ACC112 (cell line): ENCODE data around the gene FOCAD.

Source experiments
- H2AFZ ChIP-seq: fragments of 200-600 bp; sonication (generic); one replicate; pipeline ENCODE4 v1.6.0; 2017; ENCODE audit warnings: antibody characterized with exemption, low read length; ENCODE audit not compliant: unreplicated experiment
- H3K27ac ChIP-seq: fragments of 200-600 bp; sonication (generic); 2 replicates; pipeline ENCODE4 v1.5.1; 2014; ENCODE audit warnings: low read depth, mild to moderate bottlenecking, antibody characterized with exemption, low read length, moderate library complexity
- H3K27me3 ChIP-seq: fragments of 200-600 bp; sonication (generic); 2 replicates; pipeline ENCODE4 v1.6.1; 2014; ENCODE audit warnings: mild to moderate bottlenecking, antibody characterized with exemption, low read length, moderate library complexity, mixed read lengths; ENCODE audit not compliant: insufficient read depth
- H3K36me3 ChIP-seq: fragments of 200-600 bp; sonication (generic); 2 replicates; pipeline ENCODE4 v1.6.1; 2016; ENCODE audit warnings: mild to moderate bottlenecking, antibody characterized with exemption, low read length, moderate library complexity, mixed read lengths; ENCODE audit not compliant: insufficient read depth
- H3K4me1 ChIP-seq: fragments of 200-600 bp; sonication (generic); one replicate; pipeline ENCODE4 v1.6.1; 2016; ENCODE audit warnings: low read length, mixed read lengths; ENCODE audit not compliant: insufficient read depth, unreplicated experiment, control insufficient read depth
- H3K4me3 ChIP-seq: fragments of 200-600 bp; sonication (generic); 2 replicates; pipeline ENCODE4 v1.5.1; 2014; ENCODE audit warnings: mild to moderate bottlenecking, low read depth, low read length
- H3K79me2 ChIP-seq: fragments of 200-600 bp; sonication (generic); one replicate; pipeline ENCODE4 v1.6.0; 2016; ENCODE audit warnings: low read length; ENCODE audit not compliant: control insufficient read depth, unreplicated experiment, insufficient read depth

The FOCAD gene

DNA sequence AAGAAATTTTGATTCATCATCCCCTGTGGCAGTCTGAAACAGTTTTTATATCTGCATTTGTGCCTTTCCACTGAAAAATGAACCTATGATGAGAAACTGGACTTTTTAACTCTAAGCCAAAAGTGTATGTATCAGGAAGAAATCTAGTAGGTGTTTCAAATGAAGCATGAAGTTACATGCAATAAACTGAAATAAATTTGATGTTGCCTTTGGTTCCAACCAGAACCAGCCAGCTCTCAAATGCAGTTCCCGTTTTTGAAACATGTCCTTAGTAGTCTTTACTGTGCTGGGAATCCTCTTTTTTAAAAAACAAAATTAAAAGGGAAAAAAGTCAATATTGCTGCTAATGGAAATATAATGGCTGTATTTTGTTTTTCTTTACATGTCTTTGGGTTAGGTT lies 303.5 kb downstream of the FOCAD start:
- Histone ChIP-seq H2AFZ (no peak overlapping the region), H3K27ac (no peak overlapping the region), H3K4me3 (no peak overlapping the region), H3K36me3 (peaks cover 6% of the 10 kb centered on the region; the same call in 1 of the 2 replicates), H3K79me2 (no peaks in the 10 kb centered on the region), H3K27me3 (no peaks in the 10 kb centered on the region), H3K4me1 (peaks cover 6% of the 10 kb centered on the region)

GRCh38 chr9:20988061-20988460 lies 304.0 kb downstream of the FOCAD start:
- Histone ChIP-seq H2AFZ (no peak overlapping the region), H3K27ac (no peak overlapping the region), H3K27me3 (no peaks in the 10 kb centered on the region), H3K4me1 (peaks cover 6% of the 10 kb centered on the region), H3K36me3 (peaks cover 6% of the 10 kb centered on the region; the same call in 1 of the 2 replicates), H3K4me3 (no peak overlapping the region), H3K79me2 (no peaks in the 10 kb centered on the region)

DNA sequence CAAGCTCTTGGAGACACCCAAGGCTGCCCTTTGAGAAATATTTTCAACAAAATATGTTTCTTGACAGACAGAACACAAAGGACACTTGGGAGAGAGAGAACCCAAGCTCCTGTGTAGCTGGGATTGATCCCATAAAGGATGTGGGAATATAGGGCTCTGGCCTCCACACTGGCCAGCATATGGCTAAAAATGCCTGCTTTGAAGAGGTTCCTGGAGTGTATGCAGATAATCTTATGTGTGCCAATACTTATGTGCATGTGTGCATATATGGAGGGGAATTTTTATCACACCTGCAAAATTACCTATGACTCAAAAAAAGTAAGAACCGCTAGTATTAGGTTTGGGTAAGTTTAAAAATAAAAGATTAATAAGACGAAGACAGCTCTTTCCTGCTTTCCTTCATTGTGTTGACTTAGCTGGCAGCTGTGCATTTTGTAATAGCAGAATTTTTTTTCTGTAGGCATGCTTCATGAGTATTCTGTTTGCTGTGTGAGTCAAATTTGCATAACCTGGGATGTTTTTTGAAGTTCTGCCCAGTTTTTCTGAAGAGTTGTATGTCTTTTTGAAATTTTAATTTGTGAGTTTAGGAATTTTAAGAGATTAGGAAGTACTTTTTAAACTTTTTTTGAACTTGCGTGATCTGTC lies 304.7 kb downstream of the FOCAD start:
- Histone ChIP-seq H3K27me3 (no peaks in the 10 kb centered on the region), H3K4me1 (peaks cover 6% of the 10 kb centered on the region), H3K79me2 (no peaks in the 10 kb centered on the region), H2AFZ (no peak overlapping the region), H3K36me3 (peaks cover 6% of the 10 kb centered on the region; the same call in 1 of the 2 replicates), H3K27ac (no peak overlapping the region), H3K4me3 (no peak overlapping the region)

DNA sequence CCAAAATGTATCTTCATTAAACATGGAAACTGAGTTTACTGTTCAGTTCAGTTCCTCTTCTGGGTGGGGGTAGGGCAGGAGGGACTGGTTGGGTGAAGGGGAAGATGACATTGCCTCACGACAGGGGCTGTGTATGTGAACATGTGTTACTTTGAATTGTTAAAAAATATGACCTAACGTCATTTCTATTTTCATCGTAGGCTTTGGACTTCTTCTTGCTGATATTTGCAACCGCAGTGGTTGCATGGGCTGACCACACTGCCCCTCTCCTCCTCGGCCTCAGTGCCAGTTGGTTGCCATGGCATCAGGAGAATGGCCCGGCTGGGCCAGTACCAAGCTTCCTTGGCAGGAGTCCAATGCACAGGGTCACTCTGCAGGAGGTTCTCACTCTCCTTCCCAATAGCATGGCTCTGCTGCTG lies 305.9 kb downstream of the FOCAD start:
- H3K36me3 ChIP-seq: peaks cover 12% of the 10 kb centered on the region; the same call in 1 of the 2 replicates
- H3K4me1 ChIP-seq: peaks cover 6% of the 10 kb centered on the region
- no peak overlapping the region for H3K4me3 ChIP-seq

GRCh38 chr9:20990867-20991266 lies 306.8 kb downstream of the FOCAD start:
- no peak overlapping the region for H3K27ac ChIP-seq
- H3K4me1 ChIP-seq: peaks cover 6% of the 10 kb centered on the region
- H3K4me3 ChIP-seq: no peak overlapping the region
- no peak overlapping the region for H2AFZ ChIP-seq
- no peaks in the 10 kb centered on the region for H3K79me2 ChIP-seq
- no peaks in the 10 kb centered on the region for H3K27me3 ChIP-seq
- peaks cover 12% of the 10 kb centered on the region; the same call in 1 of the 2 replicates for H3K36me3 ChIP-seq

More for the DNA sequence above, 305.9 kb downstream of the FOCAD start:
- H3K79me2 ChIP-seq: no peaks in the 10 kb centered on the region
- no peaks in the 10 kb centered on the region for H3K27me3 ChIP-seq
- H3K27ac ChIP-seq: no peak overlapping the region
- H2AFZ ChIP-seq: no peak overlapping the region

DNA sequence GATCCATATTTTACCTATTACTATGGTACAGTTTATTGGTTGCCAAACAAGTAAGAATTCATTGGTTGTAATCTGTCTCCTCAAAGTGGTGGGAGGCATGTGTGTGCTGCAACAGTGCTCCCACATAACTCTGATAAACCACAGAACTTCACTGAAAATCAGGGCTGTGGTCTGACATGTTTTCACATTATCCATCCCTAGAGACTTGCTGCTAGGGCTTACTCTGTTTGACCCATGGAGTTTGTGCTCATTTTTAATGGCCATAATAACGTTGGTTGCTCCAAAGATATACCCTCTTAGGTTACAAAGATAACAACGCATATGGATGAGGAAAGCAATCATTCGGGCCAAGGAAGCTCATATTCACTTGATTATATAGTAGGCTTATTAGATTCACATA lies 310.4 kb downstream of the FOCAD start:
- Histone ChIP-seq H3K79me2 (no peaks in the 10 kb centered on the region), H2AFZ (no peak overlapping the region), H3K4me3 (no peak overlapping the region), H3K27me3 (no peaks in the 10 kb centered on the region), H3K36me3 (peaks cover 14% of the 10 kb centered on the region; the same call in 1 of the 2 replicates), H3K27ac (no peak overlapping the region), H3K4me1 (no peaks in the 10 kb centered on the region)

DNA sequence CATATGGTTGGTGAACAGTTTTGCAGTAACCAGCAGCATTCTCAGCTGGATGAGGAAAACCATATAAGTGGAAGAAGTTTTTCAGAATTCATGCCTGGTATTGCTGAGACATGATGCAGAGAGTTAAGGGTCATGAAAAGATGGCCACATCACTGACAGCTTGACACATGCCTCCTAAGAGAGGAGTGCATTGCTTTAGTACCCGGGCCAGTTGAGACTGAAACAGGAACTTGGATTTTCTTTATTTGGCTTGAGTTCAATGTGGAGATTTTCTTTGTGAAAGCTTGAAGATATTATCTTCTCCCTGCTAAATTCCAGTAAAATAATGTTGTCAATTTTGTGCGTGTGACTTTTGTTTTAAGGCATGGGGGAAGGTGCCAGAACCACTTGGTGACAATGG lies 311.6 kb downstream of the FOCAD start:
- Histone ChIP-seq H3K27ac (no peak overlapping the region), H3K79me2 (no peaks in the 10 kb centered on the region), H3K4me1 (no peaks in the 10 kb centered on the region), H3K4me3 (no peak overlapping the region), H3K36me3 (peaks cover 18% of the 10 kb centered on the region), H3K27me3 (no peaks in the 10 kb centered on the region), H2AFZ (no peak overlapping the region)

DNA sequence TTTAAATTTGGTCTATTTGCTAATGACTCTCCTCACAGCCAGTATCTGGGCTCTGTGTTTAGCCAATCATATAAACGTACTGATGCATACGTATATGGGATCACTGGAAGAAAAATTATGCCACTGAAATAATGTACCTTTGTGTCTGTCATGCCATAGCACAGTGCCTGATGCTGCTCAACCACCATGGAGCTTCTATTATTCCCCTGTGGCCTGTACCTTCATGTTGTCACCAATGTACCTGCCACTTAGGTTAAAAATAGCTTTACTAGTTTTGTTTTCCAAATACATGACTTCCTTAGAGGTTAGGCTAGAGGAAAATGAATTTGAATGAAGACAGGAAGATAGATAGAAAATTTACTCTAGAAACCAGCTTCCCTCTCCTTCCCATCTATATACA lies 312.8 kb downstream of the FOCAD start:
- peaks cover 30% of the 10 kb centered on the region for H3K36me3 ChIP-seq
- no peaks in the 10 kb centered on the region for H3K79me2 ChIP-seq
- H3K27me3 ChIP-seq: no peaks in the 10 kb centered on the region
- H3K27ac ChIP-seq: no peak overlapping the region
- no peaks in the 10 kb centered on the region for H3K4me1 ChIP-seq
- H2AFZ ChIP-seq: no peak overlapping the region
- H3K4me3 ChIP-seq: no peak overlapping the region

DNA sequence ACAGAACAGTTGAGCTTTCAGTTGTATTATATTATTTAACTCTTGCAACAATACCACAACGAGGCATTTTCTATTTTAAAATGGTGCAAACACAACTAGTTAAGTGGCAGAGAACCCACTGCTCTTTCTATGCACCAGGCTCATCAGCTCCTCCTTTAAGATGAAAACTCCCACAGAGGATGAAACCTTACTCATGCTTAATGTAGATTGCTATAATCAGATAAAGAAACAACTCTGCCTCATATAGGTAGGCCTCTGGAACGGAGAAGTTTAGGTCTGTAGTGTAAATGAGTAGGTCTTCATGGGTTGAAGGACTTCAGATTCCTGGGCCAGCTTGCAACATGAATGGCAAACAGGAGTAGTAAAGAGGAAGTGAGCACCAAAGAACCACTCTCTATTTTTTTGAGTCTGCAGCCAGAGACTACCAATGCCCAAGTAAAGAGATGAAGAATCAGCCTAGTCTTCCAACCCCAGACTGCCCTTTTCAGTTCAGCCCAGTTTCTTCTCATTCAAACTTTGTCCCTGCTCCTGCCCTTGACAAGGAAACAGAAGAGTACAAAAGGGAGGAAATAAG lies 313.5 kb downstream of the FOCAD start:
- H3K27ac ChIP-seq: no peak overlapping the region
- H3K36me3 ChIP-seq: peaks cover 32% of the 10 kb centered on the region
- H3K79me2 ChIP-seq: no peaks in the 10 kb centered on the region
- no peaks in the 10 kb centered on the region for H3K4me1 ChIP-seq
- H2AFZ ChIP-seq: no peak overlapping the region
- no peak overlapping the region for H3K4me3 ChIP-seq
- H3K27me3 ChIP-seq: no peaks in the 10 kb centered on the region

GRCh38 chr9:21001581-21001980 lies 317.5 kb downstream of the FOCAD start:
- no peak overlapping the region for H2AFZ ChIP-seq
- H3K27me3 ChIP-seq: no peaks in the 10 kb centered on the region
- H3K4me3 ChIP-seq: no peak overlapping the region
- no peaks in the 10 kb centered on the region for H3K79me2 ChIP-seq
- H3K27ac ChIP-seq: no peak overlapping the region
- no peaks in the 10 kb centered on the region for H3K4me1 ChIP-seq
- peaks cover 26% of the 10 kb centered on the region for H3K36me3 ChIP-seq

GRCh38 chr9:21002040-21002439 lies 318.0 kb downstream of the FOCAD start:
- peaks cover 26% of the 10 kb centered on the region for H3K36me3 ChIP-seq
- no peaks in the 10 kb centered on the region for H3K79me2 ChIP-seq
- H3K4me1 ChIP-seq: no peaks in the 10 kb centered on the region
- H3K27ac ChIP-seq: no peak overlapping the region
- H2AFZ ChIP-seq: no peak overlapping the region
- H3K4me3 ChIP-seq: no peak overlapping the region
- H3K27me3 ChIP-seq: no peaks in the 10 kb centered on the region
